Stimulated activated CD4-positive, alpha-beta T cell treated with anti-CD3 and anti-CD28 coated beads, TNF-alpha, amount 100 ng/mL, for 48 hours (primary cell): ENCODE measurements around the gene WDR33.
"Not testable (repeated sequence)": the region's sequence is repeated elsewhere in the genome, so short reads cannot be mapped to it uniquely, and the experiment has no call there.

Experiments used
- DNase-seq, 3 donors: peaks; one replicate each; pipeline ENCODE4 v3.0.0-alpha.2; 2020; ENCODE audit warnings: low read depth in 3 of 3

The WDR33 gene

GRCh38 chr2:127810156-127810618 is 784 bp downstream of the WDR33 start:
- DNase-seq = no peak

GRCh38 chr2:127807678-127808353 is 3.2 kb downstream of the WDR33 start:
- DNase-seq = no peak

- DNase-seq = not testable (repeated sequence)
These were observed 4.1 kb downstream of the WDR33 start for GRCh38 chr2:127806860-127807259.

GRCh38 chr2:127805491-127805890 is 5.5 kb downstream of the WDR33 start:
- DNase-seq = no peak

- no peak for DNase-seq
These were observed 11.0 kb downstream of the WDR33 start for GRCh38 chr2:127799926-127800325.

- no peak for DNase-seq
These were observed 14.6 kb downstream of the WDR33 start for GRCh38 chr2:127796389-127796788.

GRCh38 chr2:127794901-127795300 is 16.1 kb downstream of the WDR33 start:
- not testable (repeated sequence) for DNase-seq

GRCh38 chr2:127792805-127793204 is 18.2 kb downstream of the WDR33 start:
- DNase-seq = no peak

- no peak for DNase-seq
These were observed 20.1 kb downstream of the WDR33 start for GRCh38 chr2:127790694-127791529.

- no peak for DNase-seq
These were observed 24.7 kb downstream of the WDR33 start for GRCh38 chr2:127786048-127786809.

- DNase-seq = no peak
These were observed 25.9 kb downstream of the WDR33 start for GRCh38 chr2:127784965-127785518.

- DNase-seq = no peak
These were observed 27.9 kb downstream of the WDR33 start for GRCh38 chr2:127783101-127783500.

GRCh38 chr2:127778850-127779249 is 32.1 kb downstream of the WDR33 start:
- no peak for DNase-seq

GRCh38 chr2:127778447-127778846 is 32.5 kb downstream of the WDR33 start:
- DNase-seq = no peak

- no peak for DNase-seq
These were observed 34.7 kb downstream of the WDR33 start for GRCh38 chr2:127776122-127776780.

- DNase-seq = no peak
These were observed 39.2 kb downstream of the WDR33 start for GRCh38 chr2:127771756-127772155.

GRCh38 chr2:127770973-127771735 is 39.8 kb downstream of the WDR33 start:
- DNase-seq = no peak

GRCh38 chr2:127770534-127770933 is 40.4 kb downstream of the WDR33 start:
- DNase-seq = not testable (repeated sequence)

GRCh38 chr2:127769587-127769986 is 41.4 kb downstream of the WDR33 start:
- DNase-seq = no peak

GRCh38 chr2:127768775-127769479 is 42.0 kb downstream of the WDR33 start:
- no peak for DNase-seq
